Measurements from ENCODE around the gene TEK. TPM values are rescaled to one million over a fixed set of nuclear protein-coding genes. Genes with fewer than 3 reads are reported as not detected.

The TEK gene
- not detected in 2 replicates for total RNA-seq (2013; cell fraction: nucleolus; rRNA removed)
- total RNA-seq (2014; rRNA removed): not detected in 2 replicates
- not detected in 2 replicates for total RNA-seq (2014; rRNA removed; fragmentation: Illumina TruSeq; extraction: Trizol)
- total RNA-seq (2021): 0.08 TPM in 1 of 2 replicates, not detected in the other
- polyA plus RNA-seq (2011; ENCODE audit: low read depth): not detected
- polyA plus RNA-seq (2011; rRNA removed): not detected in 2 replicates
- polyA plus RNA-seq (2011; cell fraction: cytosol; rRNA removed): not detected in 2 replicates
- polyA plus RNA-seq (2011; cell fraction: nucleus; rRNA removed): not detected in 2 replicates
- 0.01 TPM in 1 of 2 replicates, not detected in the other for polyA plus RNA-seq (2012)
- polyA plus RNA-seq (2014; fragmentation: Illumina TruSeq; extraction: Trizol): not detected in 2 replicates
- not detected for polyA plus RNA-seq (2014; fragmentation: Nextera tagmentation; extraction: Ambion mirVana)
- polyA plus RNA-seq (2014; rRNA removed): not detected in 2 replicates
- not detected for polyA plus RNA-seq (2016; fragmentation: Nextera tagmentation; extraction: Ambion mirVana)
- not detected in 2 replicates for polyA minus RNA-seq (2011; rRNA and poly(A)+ RNA removed)
- not detected in 2 replicates for polyA minus RNA-seq (2011; cell fraction: cytosol; rRNA and poly(A)+ RNA removed)
- polyA minus RNA-seq (2011; cell fraction: nucleus; rRNA and poly(A)+ RNA removed): not detected in 2 replicates
- percentile 4 among the genes with signal in this experiment for Bru-seq, nascent RNA
- BruChase-seq, experiment 1, labeled RNA remaining after a 6-hour chase: percentile 4 among the genes with signal in this experiment
- BruChase-seq, experiment 2, labeled RNA remaining after a 2-hour chase: percentile 8 among the genes with signal in this experiment
- long read RNA-seq, experiment 1: 0 reads
- long read RNA-seq, experiment 2, partial matches to known transcripts: 0 of 1 reads
- long read RNA-seq, experiment 2, other reads (novel, unspliced or antisense): 1 of 1 reads

GRCh38 chr9:27108981-27109541 is at the start of gene TEK:
TEK (plus strand) TSS chr9:27109225; CDS start chr9:27109591, 366 bp downstream.
- Histone ChIP-seq H3K9me3 (replicated peaks; ENCODE audit: control insufficient read depth, insufficient read depth, low read length) (no peaks in the 10 kb centered on the region), H3K79me2 (ENCODE audit: control insufficient read depth, insufficient read depth, low read length) (no peaks in the 10 kb centered on the region), H3K27me3 (replicated peaks in 1 of 2; ENCODE audit: control insufficient read depth in 2 of 2, insufficient read depth in 2 of 2, low read length in 1 of 2) (no peaks in the 10 kb centered on the region), H3K4me2 (ENCODE audit: control insufficient read depth, insufficient read depth) (no peak within 1 kb of the TSS), H3K36me3 (ENCODE audit: control insufficient read depth in 2 of 2, insufficient read depth in 2 of 2, low read length in 1 of 2) (no peaks in the 10 kb centered on the region), H3K27ac (ENCODE audit: control insufficient read depth, insufficient read depth) (no peak within 1 kb of the TSS), H3K4me3 (no peak within 1 kb of the TSS), H2AFZ (ENCODE audit: control insufficient read depth, low read depth, low read length) (no peak within 1 kb of the TSS), H3K9ac (ENCODE audit: control insufficient read depth, insufficient read depth, low read length) (no peak within 1 kb of the TSS), H3K4me1 (ENCODE audit: control insufficient read depth, insufficient read depth, low read length) (no peaks in the 10 kb centered on the region), H4K20me1 (ENCODE audit: control insufficient read depth, insufficient read depth) (no peaks in the 10 kb centered on the region)
- ChIA-PET CTCF (no interaction called here), RAD21 (ENCODE audit: unreplicated experiment) (no interaction called here), SMC1A (ENCODE audit: uncharacterized antibody, unreplicated experiment) (no interaction called here), POLR2A (no interaction called here)
- WGBS (ENCODE audit: insufficient coverage, insufficient replicate concordance, low lambda C conversion rate, missing lambda C conversion rate): 23% methylated on average over 9 of the region's 9 CpGs
- no peak for FAIRE-seq
- intact Hi-C loops (cut with micrococcal nuclease; ENCODE audit: unreplicated experiment): no loop called here
- TF ChIP-seq ASH2L (IDR thresholded peaks at IDR 0.05; ENCODE audit: borderline replicate concordance, low read depth): no peak
- TF ChIP-seq MTA3 (IDR thresholded peaks at IDR 0.05; ENCODE audit: borderline replicate concordance, low read length): no peak
- no peak for TF ChIP-seq ZNF274 (IDR thresholded peaks at IDR 0.05; ENCODE audit: insufficient read depth, insufficient read length)
- no peak for TF ChIP-seq EZH2 (IDR thresholded peaks at IDR 0.05; ENCODE audit: borderline replicate concordance, control insufficient read depth, low read depth, low read length)
- TF ChIP-seq YY1 (IDR thresholded peaks at IDR 0.05; ENCODE audit: low read depth, low read length): no peak
- no peak for TF ChIP-seq USF1 (IDR thresholded peaks at IDR 0.05; ENCODE audit: borderline replicate concordance, extremely low read length, insufficient read depth, low read depth, low read length)
- no peak for TF ChIP-seq SREBF1 (IDR thresholded peaks at IDR 0.05; ENCODE audit: low read length)
- in situ Hi-C loops (cut with MboI): no loop called here
- ATAC-seq: no peak
- no TSS peak for BruUV-seq (replicated peaks)
- DNase-seq (ENCODE audit: low read depth, low spot score): no peak

Measured in GM12878 (cell line).